Esophagus squamous epithelium (tissue), 4 donors: ENCODE results near the gene PIN1.

Source experiments
- POLR2A ChIP-seq, 4 donors: fragments of 450-650 bp; IDR thresholded peaks; one replicate each; pipeline ENCODE4 v1.6.1; 2017; ENCODE audit warnings: antibody characterized with exemption in 4 of 4, mild to moderate bottlenecking in 4 of 4, moderate library complexity in 3 of 4
- TF ChIP-seq, protein P1 (sequence below), 6 experiments: fragments of 450-650 bp in 4 of 6; fragments of 200-600 bp in 2 of 6; sonication (generic) in 2 of 6; IDR thresholded peaks; one replicate each; pipeline ENCODE4 v1.5.1; 2016 to 2019; ENCODE audit warnings: antibody characterized with exemption in 6 of 6, mild to moderate bottlenecking in 4 of 6, moderate library complexity in 4 of 6

DNA sequence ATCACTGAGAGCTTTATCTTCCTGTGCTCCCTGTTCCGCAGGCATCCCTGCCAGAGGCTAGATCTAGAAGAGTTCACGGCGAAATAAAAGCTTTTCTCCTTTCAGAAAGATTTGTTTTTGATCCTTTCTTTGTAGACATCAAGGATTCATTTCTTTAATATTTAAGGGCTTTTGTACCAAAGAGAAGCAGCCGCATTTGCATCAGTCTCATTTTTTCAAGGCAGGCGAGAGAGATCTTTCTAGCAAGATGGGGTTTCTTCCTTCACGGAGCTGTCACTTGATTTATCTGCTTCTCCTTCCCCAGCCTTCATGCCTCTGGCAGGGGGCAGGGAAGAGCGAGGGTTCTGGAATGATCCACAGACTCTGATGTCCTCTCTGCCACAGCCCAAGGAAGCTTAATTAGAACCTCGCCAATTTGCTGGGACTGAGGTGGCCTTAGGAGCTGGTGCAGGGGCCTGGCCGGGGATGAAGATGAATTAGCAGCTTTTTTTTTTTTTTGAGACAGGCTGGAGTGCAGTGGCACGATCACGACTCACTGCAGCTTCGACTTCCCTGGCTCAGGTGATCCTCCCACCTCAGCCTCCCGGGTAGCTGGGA, 40.0 kb downstream of the PIN1 start:
- TF ChIP-seq, protein P1, sequence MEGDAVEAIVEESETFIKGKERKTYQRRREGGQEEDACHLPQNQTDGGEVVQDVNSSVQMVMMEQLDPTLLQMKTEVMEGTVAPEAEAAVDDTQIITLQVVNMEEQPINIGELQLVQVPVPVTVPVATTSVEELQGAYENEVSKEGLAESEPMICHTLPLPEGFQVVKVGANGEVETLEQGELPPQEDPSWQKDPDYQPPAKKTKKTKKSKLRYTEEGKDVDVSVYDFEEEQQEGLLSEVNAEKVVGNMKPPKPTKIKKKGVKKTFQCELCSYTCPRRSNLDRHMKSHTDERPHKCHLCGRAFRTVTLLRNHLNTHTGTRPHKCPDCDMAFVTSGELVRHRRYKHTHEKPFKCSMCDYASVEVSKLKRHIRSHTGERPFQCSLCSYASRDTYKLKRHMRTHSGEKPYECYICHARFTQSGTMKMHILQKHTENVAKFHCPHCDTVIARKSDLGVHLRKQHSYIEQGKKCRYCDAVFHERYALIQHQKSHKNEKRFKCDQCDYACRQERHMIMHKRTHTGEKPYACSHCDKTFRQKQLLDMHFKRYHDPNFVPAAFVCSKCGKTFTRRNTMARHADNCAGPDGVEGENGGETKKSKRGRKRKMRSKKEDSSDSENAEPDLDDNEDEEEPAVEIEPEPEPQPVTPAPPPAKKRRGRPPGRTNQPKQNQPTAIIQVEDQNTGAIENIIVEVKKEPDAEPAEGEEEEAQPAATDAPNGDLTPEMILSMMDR (IDR thresholded peaks at IDR 0.05): no peak
- no peak for TF ChIP-seq POLR2A (IDR thresholded peaks at IDR 0.05)
